ENCODE measurements around the gene ZP2. TPM values are rescaled to one million over a fixed set of nuclear protein-coding genes. Genes with fewer than 3 reads are reported as not detected.

Gene ZP2
- total RNA-seq, 1 donor from 2014 or later: 0.67 TPM

- DNase-seq (no peak), ATAC-seq (peak; percentile 34)
- Histone ChIP-seq H3K4me1 (no peaks in the 10 kb centered on the region), H3K9me3 (no peaks in the 10 kb centered on the region), H3K36me3 (no peaks in the 10 kb centered on the region), H3K27ac (no peak overlapping the region), H3K27me3 (no peaks in the 10 kb centered on the region), H3K4me3 (no peak overlapping the region)
- TF ChIP-seq CTCF (IDR thresholded peaks at IDR 0.05): no peak
- intact Hi-C loops (cut with DNase I): no loop called here
Observed at GRCh38 chr16:21224800-21225199, 13.4 kb upstream of the ZP2 start.

GRCh38 chr16:21223787-21224186 lies 12.4 kb upstream of the ZP2 start:
- no peaks in the 10 kb centered on the region for H3K36me3 ChIP-seq
- DNase-seq (no peak), ATAC-seq (no peak)
- intact Hi-C loops (cut with DNase I): no loop called here
- no peak overlapping the region for H3K27ac ChIP-seq
- no peaks in the 10 kb centered on the region for H3K27me3 ChIP-seq
- H3K4me1 ChIP-seq: no peaks in the 10 kb centered on the region
- no peaks in the 10 kb centered on the region for H3K9me3 ChIP-seq
- no peak for TF ChIP-seq CTCF (IDR thresholded peaks at IDR 0.05)
- H3K4me3 ChIP-seq: no peak overlapping the region

GRCh38 chr16:21222495-21223337 lies 11.3 kb upstream of the ZP2 start:
- DNase-seq (no peak), ATAC-seq (peak; percentile 84)
- Histone ChIP-seq H3K27me3 (no peaks in the 10 kb centered on the region), H3K4me1 (no peaks in the 10 kb centered on the region), H3K36me3 (no peaks in the 10 kb centered on the region), H3K27ac (peak overlapping the region; percentile 24), H3K9me3 (no peaks in the 10 kb centered on the region), H3K4me3 (no peak overlapping the region)
- intact Hi-C loops (cut with DNase I): no loop called here
- TF ChIP-seq CTCF (IDR thresholded peaks at IDR 0.05): no peak

GRCh38 chr16:21219551-21219950 lies 8.2 kb upstream of the ZP2 start:
- intact Hi-C loops (cut with DNase I): no loop called here
- TF ChIP-seq CTCF (IDR thresholded peaks at IDR 0.05): no peak
- ATAC-seq: no peak

GRCh38 chr16:21218153-21218552 lies 6.8 kb upstream of the ZP2 start:
- H3K4me3 ChIP-seq: no peak overlapping the region
- H3K36me3 ChIP-seq: no peaks in the 10 kb centered on the region
- no peak for ATAC-seq
- no peak overlapping the region for H3K27ac ChIP-seq
- no peak for DNase-seq
- H3K27me3 ChIP-seq: no peaks in the 10 kb centered on the region
- no peaks in the 10 kb centered on the region for H3K9me3 ChIP-seq
- no peak for TF ChIP-seq CTCF (IDR thresholded peaks at IDR 0.05)
- no peaks in the 10 kb centered on the region for H3K4me1 ChIP-seq
- intact Hi-C loops (cut with DNase I): no loop called here

More at GRCh38 chr16:21219551-21219950, 8.2 kb upstream of the ZP2 start:
- Histone ChIP-seq H3K9me3 (no peaks in the 10 kb centered on the region), H3K27me3 (no peaks in the 10 kb centered on the region), H3K4me1 (no peaks in the 10 kb centered on the region), H3K4me3 (no peak overlapping the region), H3K36me3 (no peaks in the 10 kb centered on the region), H3K27ac (no peak overlapping the region)
- no peak for DNase-seq
